HCT116 (cell line): ENCODE measurements around the gene SWAP70. TPM values are rescaled to one million over a fixed set of nuclear protein-coding genes. Genes with fewer than 3 reads are reported as not detected.

Source experiments
- ATAC-seq: fragments of 200-7000 bp; cut with Tn5 transposase; 2 replicates; pipeline ENCODE4 v1.9.1; 2020; ENCODE audit warnings: mild to moderate bottlenecking, moderate library complexity
- BruUV-seq: library from RNA; stranded (reverse); fragments of 400-500 nt; replicated peaks from 2 replicates; lab custom pipeline; 2021; lab: Mats Ljungman, UMichigan
- CTCF ChIA-PET: fragments of 300-600 bp; sonication (Branson Sonifier 250); formaldehyde crosslinking; loops from one replicate; lab custom pipeline; 2021; ENCODE audit warnings: antibody characterized with exemption; lab: Charles Lee
- POLR2A ChIA-PET: fragments of 300-600, 350-600 bp; sonication (Branson Sonifier 250); formaldehyde crosslinking; loops from one replicate; lab custom pipeline; 2021; ENCODE audit warnings: antibody characterized with exemption; lab: Charles Lee
- RAD21 ChIA-PET, 2 experiments: fragments of 300-600 bp; sonication (Branson Sonifier 250); formaldehyde crosslinking; loops; one replicate each; lab custom pipeline; 2023; ENCODE audit warnings: low total read pairs in 2 of 2; ENCODE audit not compliant: uncharacterized antibody in 2 of 2, unreplicated experiment in 2 of 2, low non-redundant PET in 1 of 2; lab: Charles Lee
- DNase-seq: peaks from one replicate; pipeline ENCODE4 v3.0.0-alpha.2; 2010; ENCODE audit warnings: low read depth, low spot score
- H2AFZ ChIP-seq: fragments of 200-600 bp; shearing (Covaris generic), sonication (generic); 2 replicates; pipeline ENCODE4 v1.6.1; 2017; ENCODE audit warnings: low read depth, mixed run types, mixed read lengths, antibody characterized with exemption, low read length; ENCODE audit not compliant: poor library complexity, severe bottlenecking
- H3K27ac ChIP-seq: 2 replicates; pipeline ENCODE4 v1.5.1; 2012; ENCODE audit warnings: low read depth, low read length
- H3K27me3 ChIP-seq: fragments of 200-600 bp; sonication (generic); 2 replicates; pipeline ENCODE4 v1.6.1; 2016; ENCODE audit warnings: mixed run types, low read length, mixed read lengths; ENCODE audit not compliant: insufficient read depth
- H3K36me3 ChIP-seq, 2 experiments: fragments of 200-500 bp in 1 of 2; fragments of 200-600 bp in 1 of 2; sonication (Bioruptor generic) in 1 of 2; sonication (generic) in 1 of 2; 2 replicates each; pipeline versions ENCODE4 v1.5.1 to v1.6.1; 2014 to 2016; ENCODE audit warnings: low read length in 2 of 2, inconsistent platforms in 1 of 2, mixed read lengths in 1 of 2, mixed run types in 1 of 2; ENCODE audit not compliant: insufficient read depth in 2 of 2, control insufficient read depth in 1 of 2
- H3K4me1 ChIP-seq, 2 experiments: fragments of 200-600 bp in 1 of 2; sonication (generic) in 1 of 2; 2 replicates each; pipeline versions ENCODE4 v1.5.1 to v1.6.1; 2012 to 2017; ENCODE audit warnings: low read length in 2 of 2, inconsistent platforms in 1 of 2, mild to moderate bottlenecking in 1 of 2, mixed read lengths in 1 of 2, mixed run types in 1 of 2, moderate library complexity in 1 of 2; ENCODE audit not compliant: insufficient read depth in 2 of 2, control insufficient read depth in 1 of 2
- H3K4me2 ChIP-seq: fragments of 200-600 bp; sonication (generic); 2 replicates; pipeline ENCODE4 v1.6.1; 2017; ENCODE audit warnings: mixed run types, low read length, mixed read lengths
- H3K4me3 ChIP-seq, 2 experiments: fragments of 200-600 bp in 1 of 2; sonication (generic) in 1 of 2; replicated peaks in 1 of 2; 2 replicates each; pipeline ENCODE4 v1.5.1; 2011 to 2016; ENCODE audit warnings: low read length in 2 of 2, control low read depth in 1 of 2, low read depth in 1 of 2, mild to moderate bottlenecking in 1 of 2, mixed read lengths in 1 of 2, mixed run types in 1 of 2
- H3K79me2 ChIP-seq: fragments of 200-600 bp; sonication (generic); 2 replicates; pipeline ENCODE4 v1.6.1; 2017; ENCODE audit warnings: mild to moderate bottlenecking, mixed run types, low read length, moderate library complexity, mixed read lengths; ENCODE audit not compliant: insufficient read depth
- H3K9ac ChIP-seq: fragments of 200-600 bp; sonication (generic); 2 replicates; pipeline ENCODE4 v1.6.1; 2016; ENCODE audit warnings: low read length, mixed read lengths
- H3K9me2 ChIP-seq: fragments of 200-600 bp; sonication (generic), shearing (Covaris generic); 2 replicates; pipeline ENCODE4 v1.6.1; 2017; ENCODE audit warnings: mixed run types, mild to moderate bottlenecking, moderate library complexity; ENCODE audit not compliant: insufficient read depth
- H3K9me3 ChIP-seq, 2 experiments: fragments of 200-500 bp in 1 of 2; fragments of 200-600 bp in 1 of 2; sonication (Bioruptor generic) in 1 of 2; sonication (generic) in 1 of 2; 2 replicates each; pipeline ENCODE4 v1.6.1; 2014 to 2017; ENCODE audit warnings: low read length in 2 of 2, mixed read lengths in 2 of 2, inconsistent platforms in 1 of 2, low read depth in 1 of 2, mild to moderate bottlenecking in 1 of 2, mixed run types in 1 of 2, moderate library complexity in 1 of 2; ENCODE audit not compliant: control insufficient read depth in 1 of 2, insufficient read depth in 1 of 2
- H4K20me1 ChIP-seq: fragments of 200-600 bp; sonication (generic), shearing (Covaris generic); 2 replicates; pipeline ENCODE4 v1.6.1; 2017; ENCODE audit warnings: mixed run types, mild to moderate bottlenecking, moderate library complexity; ENCODE audit not compliant: insufficient read depth
- ATF3 ChIP-seq: IDR thresholded peaks from 2 replicates; pipeline ENCODE4 v1.6.1; 2012
- CBX3 ChIP-seq: IDR thresholded peaks from 2 replicates; pipeline ENCODE4 v1.6.1; 2012; ENCODE audit warnings: low read depth
- CEBPB ChIP-seq: IDR thresholded peaks from 2 replicates; pipeline ENCODE4 v1.6.1; 2012; ENCODE audit warnings: low read depth
- CTCF ChIP-seq, 3 experiments: fragments of 200-600 bp in 1 of 3; sonication (generic) in 1 of 3; IDR thresholded peaks in 2 of 3; conservative IDR thresholded peaks in 1 of 3; 2 replicates each; pipeline ENCODE4 v1.5.1; 2012 to 2017; ENCODE audit warnings: low read depth in 2 of 3, low read length in 2 of 3, antibody characterized with exemption in 1 of 3, borderline replicate concordance in 1 of 3, control low read depth in 1 of 3, mild to moderate bottlenecking in 1 of 3, mixed read lengths in 1 of 3, mixed run types in 1 of 3, moderate library complexity in 1 of 3; ENCODE audit not compliant: insufficient read depth in 1 of 3
- EGR1 ChIP-seq: IDR thresholded peaks from 2 replicates; pipeline ENCODE4 v1.6.1; 2012; ENCODE audit warnings: low read depth
- EZH2phosphoT487 ChIP-seq: fragments of 200-600 bp; IDR thresholded peaks from 2 replicates; pipeline ENCODE4 v1.6.1; 2018; ENCODE audit warnings: antibody characterized with exemption, borderline replicate concordance
- FOSL1 ChIP-seq: IDR thresholded peaks from 2 replicates; pipeline ENCODE4 v1.6.1; 2012; ENCODE audit warnings: low read depth
- JUND ChIP-seq: IDR thresholded peaks from 2 replicates; pipeline ENCODE4 v1.6.1; 2012
- POLR2A ChIP-seq: IDR thresholded peaks from 2 replicates; pipeline ENCODE4 v1.7.0; 2011; ENCODE audit warnings: borderline replicate concordance; ENCODE audit not compliant: insufficient read depth, insufficient read length; ENCODE audit errors: extremely low read depth
- POLR2AphosphoS5 ChIP-seq: IDR thresholded peaks from 2 replicates; pipeline ENCODE4 v1.6.1; 2011; ENCODE audit warnings: mild to moderate bottlenecking, low read depth, low read length, moderate library complexity
- RAD21 ChIP-seq: IDR thresholded peaks from 2 replicates; pipeline ENCODE4 v1.6.1; 2012; ENCODE audit warnings: low read depth, mild to moderate bottlenecking
- SP1 ChIP-seq: IDR thresholded peaks from 2 replicates; pipeline ENCODE4 v1.6.1; 2012; ENCODE audit warnings: low read depth
- SRF ChIP-seq: IDR thresholded peaks from 2 replicates; pipeline ENCODE4 v1.6.1; 2012; ENCODE audit warnings: low read depth
- YY1 ChIP-seq: IDR thresholded peaks from 2 replicates; pipeline ENCODE4 v1.6.1; 2011; ENCODE audit warnings: low read length, low read depth, moderate library complexity, mild to moderate bottlenecking; ENCODE audit not compliant: insufficient replicate concordance; ENCODE audit errors: extremely low read depth
- ZBTB33 ChIP-seq: IDR thresholded peaks from 2 replicates; pipeline ENCODE4 v1.6.1; 2011; ENCODE audit warnings: mild to moderate bottlenecking, low read length, moderate library complexity; ENCODE audit not compliant: insufficient replicate concordance; ENCODE audit errors: extremely low read depth
- ZFX ChIP-seq: fragments of 450-650 bp; IDR thresholded peaks from 2 replicates; pipeline ENCODE4 v1.6.1; 2017
- intact Hi-C: fragments of 100-400 bp; cut with micrococcal nuclease; formaldehyde crosslinking; loops from 2 replicates; pipeline ENCODE4 v1.10.0; 2022
- total RNA-seq: library from RNA; stranded (reverse); gene quantifications from one replicate; pipeline ENCODE4 v1.2.1, GENCODE V29; 2021; ENCODE audit not compliant: unreplicated experiment

Gene SWAP70
- total RNA-seq, 1 experiment from 2014 or later, result 20.6 TPM

GRCh38 chr11:9656864-9657263, 7.0 kb upstream of the SWAP70 start:
- no peaks in the 10 kb centered on the region for H3K27me3 ChIP-seq
- no peak overlapping the region for H3K4me3 ChIP-seq
- ATAC-seq, result no peak
- no peaks in the 10 kb centered on the region for H3K9me2 ChIP-seq
- H2AFZ ChIP-seq, result no peak overlapping the region
- H3K9ac ChIP-seq, result no peak overlapping the region
- H3K36me3 ChIP-seq, result no peaks in the 10 kb centered on the region
- no peak overlapping the region for H3K27ac ChIP-seq
- RAD21 ChIA-PET, result no interaction called here
- no TSS peak for BruUV-seq
- POLR2A ChIA-PET, result no interaction called here
- TF ChIP-seq JUND, result no peak
- TF ChIP-seq CBX3, result no peak
- TF ChIP-seq ZBTB33, result no peak
- TF ChIP-seq CEBPB, result no peak
- TF ChIP-seq RAD21, result no peak
- no peak for TF ChIP-seq ATF3
- TF ChIP-seq SRF, result no peak
- no peak for TF ChIP-seq CTCF (IDR thresholded peaks at IDR 0.05 in 2 of 3, conservative IDR thresholded peaks at IDR 0.05 in 1 of 3; ENCODE audit: borderline replicate concordance in 1 of 3, insufficient read depth in 1 of 3, low read depth in 2 of 3, low read length in 2 of 3)
- TF ChIP-seq YY1, result no peak
- no peak for TF ChIP-seq POLR2AphosphoS5
- TF ChIP-seq ZFX, result no peak
- no peak for TF ChIP-seq SP1
- TF ChIP-seq POLR2A, result no peak
- TF ChIP-seq EGR1, result no peak
- TF ChIP-seq FOSL1, result no peak
- TF ChIP-seq EZH2phosphoT487, result no peak
- no peak for DNase-seq
- peaks cover 0 to 3% of the 10 kb centered on the region in 2 experiments; a peak in 1 of 4 replicates for H3K9me3 ChIP-seq
- CTCF ChIA-PET, result no interaction called here
- H3K79me2 ChIP-seq, result no peaks in the 10 kb centered on the region
- H3K4me2 ChIP-seq, result no peak overlapping the region
- no peaks in the 10 kb centered on the region for H3K4me1 ChIP-seq
- intact Hi-C loops, result no loop called here
- no peaks in the 10 kb centered on the region for H4K20me1 ChIP-seq
